HG02943 (cell line): Measurements from ENCODE around the gene FAM72A.
"Not testable (repeated sequence)": the region's sequence is repeated elsewhere in the genome, so short reads cannot be mapped to it uniquely, and the experiment has no call there.

Experiments
- ATAC-seq: cut with Tn5 transposase; IDR thresholded peaks from one replicate; pipeline ENCODE4 v1.9.1; 2021; ENCODE audit warnings: mild to moderate bottlenecking, low read depth, moderate library complexity; ENCODE audit not compliant: unreplicated experiment

FAM72A gene

DNA sequence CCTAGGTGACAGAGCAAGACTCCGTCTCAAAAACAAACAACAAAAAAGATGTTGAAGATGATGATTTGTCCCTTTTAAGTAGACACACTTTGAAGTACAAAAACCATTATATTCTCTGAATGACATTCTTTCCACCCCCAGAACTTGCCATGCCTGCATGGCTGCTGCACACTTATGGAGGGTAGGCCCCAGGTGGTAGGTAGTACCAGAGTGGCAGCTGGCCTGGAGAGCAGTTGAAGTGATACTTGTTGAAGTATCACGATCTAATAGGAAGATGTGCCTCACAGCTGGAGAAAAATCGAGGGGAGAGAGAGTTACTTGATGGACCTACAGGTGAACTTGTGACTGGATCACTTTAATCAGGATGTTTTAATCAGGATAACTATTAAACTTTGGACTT is 15.6 kb upstream of the FAM72A start:
- ATAC-seq: not testable (repeated sequence)

DNA sequence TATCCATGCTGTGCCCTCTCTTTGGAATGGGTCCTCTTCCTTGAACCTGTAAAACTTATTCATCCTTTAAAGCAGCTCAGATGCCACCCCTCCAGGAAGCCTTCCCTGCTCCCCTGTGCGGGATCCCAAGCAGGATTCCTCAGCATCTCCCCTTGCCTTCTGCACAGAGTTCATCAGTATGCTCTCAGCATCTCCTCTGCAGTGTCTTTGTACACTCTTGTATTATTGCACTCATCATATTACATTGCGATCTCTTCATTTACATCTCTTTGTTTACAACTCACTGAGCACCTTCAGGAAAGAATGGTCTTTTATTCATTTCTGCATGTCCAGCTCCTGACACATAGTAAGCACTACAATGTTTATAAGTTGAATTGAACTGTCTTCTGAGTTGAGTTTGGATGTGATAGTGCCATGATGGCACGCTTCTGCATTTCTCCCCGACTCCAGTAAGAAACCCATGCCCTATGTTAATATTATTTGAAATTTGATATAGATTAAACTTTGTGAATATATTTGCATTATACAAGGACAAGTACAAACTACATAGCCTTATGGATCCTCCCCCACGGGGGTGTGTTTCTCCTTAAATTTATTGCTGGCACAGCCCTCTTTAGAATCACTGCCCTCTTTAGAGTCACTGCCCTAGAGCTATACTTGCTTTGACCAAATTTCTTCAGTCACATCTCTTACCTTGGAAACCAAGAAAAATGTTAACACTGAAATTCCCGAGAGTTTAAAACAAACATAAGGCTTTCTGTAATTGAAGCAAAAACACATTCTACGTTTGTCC is 13.2 kb upstream of the FAM72A start:
- not testable (repeated sequence) for ATAC-seq

- ATAC-seq: not testable (repeated sequence)
Observed at GRCh38 chr1:206210802-206211201, 8.2 kb upstream of the FAM72A start.

DNA sequence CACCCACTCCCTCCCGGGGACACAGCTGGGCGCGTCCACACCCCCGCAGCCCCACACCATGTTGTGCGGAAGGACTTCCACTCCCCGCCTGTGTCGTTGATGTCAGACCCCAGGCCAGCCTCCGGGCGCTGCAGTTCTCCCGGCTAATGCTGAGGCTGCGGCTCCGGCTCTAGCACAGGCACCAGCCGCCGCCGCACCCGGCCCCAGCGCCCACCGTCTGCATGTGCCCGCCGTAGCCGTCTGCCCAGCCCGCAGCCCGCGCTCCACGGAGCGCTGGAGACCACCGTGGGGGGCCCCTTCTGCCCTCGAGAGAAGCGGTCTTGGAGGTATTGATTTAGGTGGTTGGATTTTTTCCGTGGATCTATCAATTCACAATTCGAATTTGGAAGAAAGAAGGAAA is 2.9 kb upstream of the FAM72A start:
- not testable (repeated sequence) for ATAC-seq

DNA sequence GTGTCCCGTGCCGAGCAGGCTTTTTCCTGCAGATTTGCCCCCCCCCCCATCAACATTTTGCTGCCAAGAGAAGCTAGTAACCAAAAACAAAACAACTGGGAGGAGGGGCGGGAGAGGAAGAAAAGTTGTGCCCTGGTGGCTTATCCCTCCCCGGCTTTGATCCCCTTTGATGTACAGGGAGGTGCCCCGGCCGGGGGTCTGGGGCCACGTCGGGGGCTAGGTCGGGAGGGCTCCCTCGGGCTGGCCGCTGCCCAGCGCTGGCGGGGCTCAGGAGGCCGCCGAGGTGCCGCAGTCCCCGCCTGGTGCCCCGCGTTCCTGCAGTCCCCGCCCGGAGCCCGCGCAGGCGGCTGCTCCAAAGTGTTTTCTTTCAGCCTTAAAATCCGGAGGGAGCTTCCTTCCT is 2.2 kb upstream of the FAM72A start:
- ATAC-seq: not testable (repeated sequence)

DNA sequence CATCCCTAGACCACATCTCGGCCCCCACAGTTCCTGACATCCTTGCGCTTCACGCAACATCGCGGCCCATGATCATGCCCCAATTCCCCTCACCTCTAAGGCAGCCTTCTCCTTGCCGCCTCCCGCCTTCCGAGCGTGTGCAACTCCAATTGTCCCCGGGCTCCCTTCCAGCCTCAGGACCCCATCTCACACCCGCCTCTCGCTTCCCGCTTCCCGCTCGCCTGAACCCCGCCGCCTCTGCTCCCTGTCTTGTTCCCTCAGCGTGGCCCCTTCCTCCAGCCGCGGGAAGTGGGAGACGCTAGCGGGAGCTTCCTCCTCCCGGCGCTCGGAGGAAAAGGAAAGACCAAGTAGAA is 1.5 kb upstream of the FAM72A start:
- not testable (repeated sequence) for ATAC-seq

GRCh38 chr1:206203364-206204158 is 922 bp upstream of the FAM72A start, which contains the start of gene SRGAP2:
TSS of gene SRGAP2 (plus strand) at chr1:206203541. CDS start at chr1:206205971, 2,430 bp downstream.
- ATAC-seq: peak; percentile 10

GRCh38 chr1:206196748-206197424 is 5.8 kb downstream of the FAM72A start:
- ATAC-seq: not testable (repeated sequence)

DNA sequence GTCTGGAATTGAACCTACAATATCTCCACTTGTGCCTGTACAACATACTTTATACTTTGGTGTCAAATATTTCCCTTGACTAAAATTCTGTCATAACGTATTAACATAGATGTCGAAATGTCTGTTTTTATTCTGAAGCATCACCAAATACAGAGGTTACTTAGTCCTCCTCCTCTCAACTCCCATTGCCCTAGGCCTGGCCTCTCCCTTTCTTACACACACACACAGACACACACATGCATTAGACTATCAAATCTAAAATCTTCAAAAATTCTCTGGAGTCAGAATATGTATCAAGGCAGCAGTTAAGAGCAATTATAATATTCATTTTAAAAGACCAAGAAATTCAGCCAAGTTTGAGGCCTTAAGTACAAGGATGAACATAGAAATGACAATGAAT is 7.5 kb downstream of the FAM72A start:
- ATAC-seq: not testable (repeated sequence)

DNA sequence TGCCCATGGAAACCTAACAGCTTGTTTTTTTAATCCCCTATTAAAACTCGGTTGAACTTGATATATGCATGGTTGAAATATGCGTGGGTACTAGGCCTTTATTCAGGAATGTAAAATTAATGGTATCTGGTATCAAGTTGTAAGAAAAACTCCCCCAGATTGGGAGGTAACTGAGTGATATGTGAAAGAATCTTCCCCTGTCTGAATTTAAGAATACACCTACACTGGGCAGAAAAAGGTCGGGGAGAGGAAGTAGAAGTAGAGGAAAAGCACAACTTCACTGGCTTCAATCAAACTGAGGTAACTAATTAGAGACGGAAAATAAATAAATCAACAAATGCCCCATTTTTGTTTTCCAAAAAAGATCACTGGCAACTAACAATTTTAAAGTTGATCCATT is 15.8 kb downstream of the FAM72A start:
- not testable (repeated sequence) for ATAC-seq

- ATAC-seq: not testable (repeated sequence)
Observed at GRCh38 chr1:206185778-206186177, 16.9 kb downstream of the FAM72A start.

DNA sequence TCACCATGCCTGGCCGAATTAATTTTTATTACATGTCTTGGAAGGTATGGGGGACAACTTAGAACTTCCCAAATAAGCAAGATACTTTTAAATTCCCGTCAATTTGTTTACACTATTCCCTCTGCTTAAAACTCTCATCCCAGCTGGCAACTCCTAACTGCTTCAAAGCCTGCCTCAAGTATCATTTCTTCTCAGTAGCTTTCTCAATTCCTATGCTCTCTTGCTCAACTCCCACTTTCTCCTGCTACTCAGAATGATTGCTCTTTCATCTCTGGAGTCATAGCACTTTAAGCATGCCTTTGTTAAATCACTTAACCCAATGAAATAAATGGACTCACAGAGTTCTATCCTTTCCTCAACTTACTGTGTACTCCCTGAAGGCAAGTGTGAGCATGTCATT is 18.9 kb downstream of the FAM72A start:
- not testable (repeated sequence) for ATAC-seq

- not testable (repeated sequence) for ATAC-seq
Observed at GRCh38 chr1:206182368-206183317, 20.0 kb downstream of the FAM72A start.

DNA sequence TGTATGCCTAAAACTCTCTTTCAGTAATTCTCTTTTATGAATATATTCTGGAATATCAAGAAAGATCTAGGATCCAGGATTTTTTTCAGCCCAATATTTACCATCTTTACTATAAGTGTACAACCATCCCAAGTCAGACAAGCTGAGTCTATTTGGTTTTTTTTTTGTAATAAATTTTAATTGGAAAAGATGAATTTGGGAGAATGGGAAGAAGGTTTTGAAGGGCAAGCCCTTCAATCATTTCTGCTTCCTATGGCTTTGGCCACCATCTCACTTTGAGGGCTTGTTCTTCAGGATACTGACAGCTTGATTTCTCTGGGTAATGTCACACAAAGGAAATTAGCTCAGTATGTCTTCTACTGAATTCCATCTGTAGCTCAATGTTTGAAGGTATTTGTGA is 23.0 kb downstream of the FAM72A start:
- not testable (repeated sequence) for ATAC-seq

DNA sequence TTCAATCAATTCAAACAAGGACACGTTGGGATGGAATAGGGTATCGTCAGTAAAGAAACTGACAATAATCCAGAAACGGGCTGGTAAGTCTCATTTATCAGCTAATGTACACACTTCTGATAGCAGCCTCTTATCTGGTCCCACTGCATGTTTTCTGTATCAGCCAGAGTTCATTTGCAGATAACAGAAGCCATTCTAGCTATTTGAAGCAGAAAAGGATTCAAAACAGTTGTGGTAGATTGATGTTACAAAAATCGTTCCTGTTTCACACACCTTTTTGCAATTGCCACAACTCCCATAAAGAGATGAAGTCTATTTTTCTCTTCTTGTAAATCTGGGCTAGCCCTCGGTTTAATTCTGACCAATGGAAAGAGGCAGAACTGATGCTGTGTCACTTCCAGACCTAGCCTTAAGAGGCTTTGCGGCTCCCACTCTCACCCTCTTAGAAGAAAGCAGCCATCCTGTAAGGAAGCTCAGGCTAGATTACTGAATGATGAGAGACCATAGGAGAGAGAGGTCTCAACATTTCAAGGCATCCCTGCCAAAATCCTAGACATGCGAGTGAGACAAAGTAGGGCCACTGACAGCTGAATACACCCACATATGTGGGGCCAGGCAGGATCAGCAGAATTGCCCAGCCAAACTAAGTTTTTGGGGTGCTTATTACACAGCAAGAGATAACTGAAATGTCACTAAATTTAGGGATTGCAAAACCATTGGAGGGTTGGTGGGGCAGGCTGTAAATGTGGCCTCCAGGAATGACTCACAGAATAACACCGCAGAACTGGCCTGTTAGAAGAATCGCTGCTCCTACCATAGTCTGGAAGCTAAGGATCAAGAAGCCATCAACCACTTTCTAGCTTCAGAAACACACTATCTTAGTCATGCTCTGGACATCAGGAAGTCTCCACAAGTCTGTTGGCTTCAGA is 24.3 kb downstream of the FAM72A start:
- ATAC-seq: not testable (repeated sequence)

DNA sequence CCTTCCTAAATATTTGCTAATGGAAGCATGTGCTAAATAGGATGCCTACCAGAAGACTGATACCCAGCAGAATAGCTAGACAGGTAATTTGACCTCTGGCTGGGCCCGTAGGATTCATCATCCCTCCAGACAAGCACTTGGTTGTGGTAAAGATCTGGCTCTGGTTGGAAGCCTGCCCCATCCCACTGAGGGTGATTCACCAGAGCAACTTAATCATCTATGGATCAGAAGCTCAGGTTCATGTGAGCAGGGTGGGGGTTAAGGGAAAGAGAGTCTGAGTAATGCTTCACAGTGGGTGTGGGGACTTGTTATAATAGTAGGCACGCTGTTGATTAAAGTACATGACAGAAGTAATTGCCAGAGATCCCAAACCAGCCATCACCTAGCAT is 26.5 kb downstream of the FAM72A start:
- not testable (repeated sequence) for ATAC-seq

- not testable (repeated sequence) for ATAC-seq
Observed at GRCh38 chr1:206175459-206176113, 27.1 kb downstream of the FAM72A start.

GRCh38 chr1:206174182-206174868 is 28.3 kb downstream of the FAM72A start:
- ATAC-seq: not testable (repeated sequence)
